SHP77 treated with DMSO at 0.1 percent for 48 hours (cell line): Measurements from ENCODE around the gene PRKCSH.

Source experiments
- DNase-seq: peaks from one replicate; lab custom pipeline; 2025; lab: John Stamatoyannopoulos, UW

PRKCSH gene

GRCh38 chr19:11478167-11479089, 43.0 kb downstream of the PRKCSH start:
- DNase-seq: no peak

GRCh38 chr19:11479090-11479897, 43.9 kb downstream of the PRKCSH start:
- DNase-seq: peak; percentile 47

GRCh38 chr19:11479898-11480714, 44.7 kb downstream of the PRKCSH start:
- no peak for DNase-seq

GRCh38 chr19:11480715-11481533, 45.5 kb downstream of the PRKCSH start, which contains the start of gene ELAVL3:
Gene ELAVL3 (minus strand): TSS chr19:11481046. CDS start chr19:11480608, 438 bp downstream.
- DNase-seq: no peak

GRCh38 chr19:11481534-11482383, 46.3 kb downstream of the PRKCSH start:
- DNase-seq: peak; percentile 88

GRCh38 chr19:11482384-11483050, 47.1 kb downstream of the PRKCSH start:
- peak; percentile 59 for DNase-seq

- DNase-seq: no peak
Observed at GRCh38 chr19:11483366-11484111, 48.1 kb downstream of the PRKCSH start.

- DNase-seq: no peak
Observed at GRCh38 chr19:11485245-11485837, 49.9 kb downstream of the PRKCSH start.

GRCh38 chr19:11486661-11487503, 51.4 kb downstream of the PRKCSH start:
- DNase-seq: no peak

- DNase-seq: no peak
Observed at GRCh38 chr19:11489378-11489777, 53.9 kb downstream of the PRKCSH start.

GRCh38 chr19:11494634-11495285, 59.3 kb downstream of the PRKCSH start:
- no peak for DNase-seq

GRCh38 chr19:11495481-11495880, 60.0 kb downstream of the PRKCSH start:
- DNase-seq: no peak

GRCh38 chr19:11495885-11496284, 60.5 kb downstream of the PRKCSH start:
- DNase-seq: no peak

GRCh38 chr19:11496391-11497163, 61.1 kb downstream of the PRKCSH start:
- DNase-seq: peak; percentile 26

- DNase-seq: no peak
Observed at GRCh38 chr19:11499220-11499726, 63.8 kb downstream of the PRKCSH start.

GRCh38 chr19:11499890-11500420, 64.5 kb downstream of the PRKCSH start:
- DNase-seq: no peak
